ENCODE results near the gene MYG1.
"Not testable (repeated sequence)": the region's sequence is repeated elsewhere in the genome, so short reads cannot be mapped to it uniquely, and the experiment has no call there.

MYG1 gene

GRCh38 chr12:53295891-53296219 lies 3.6 kb upstream of the MYG1 start:
- in situ Hi-C loops (cut with MboI; ENCODE audit: low sequenced_read_pairs) = no loop called here
- Histone ChIP-seq H3K36me3 (replicated peaks) (peaks cover 47% of the 10 kb centered on the region), H3K9me3 (no peaks in the 10 kb centered on the region), H3K27me3 (ENCODE audit: low read depth) (no peaks in the 10 kb centered on the region), H3K4me3 (peak overlapping the region; percentile 81), H3K4me1 (peaks cover 8% of the 10 kb centered on the region)
- DNase-seq (ENCODE audit: low spot score in 2 of 2) = no peak

- H3K36me3 ChIP-seq (replicated peaks) = peaks cover 49% of the 10 kb centered on the region
- in situ Hi-C loops (cut with MboI; ENCODE audit: low sequenced_read_pairs); H3K4me1 ChIP-seq; DNase-seq (ENCODE audit: low spot score in 2 of 2); H3K9me3 ChIP-seq; H3K27me3 ChIP-seq (ENCODE audit: low read depth); H3K4me3 ChIP-seq: not testable (repeated sequence)
Observed at GRCh38 chr12:53297106-53297505, 2.4 kb upstream of the MYG1 start.

- Histone ChIP-seq H3K27me3 (ENCODE audit: low read depth) (no peaks in the 10 kb centered on the region), H3K9me3 (no peaks in the 10 kb centered on the region), H3K4me1 (peaks cover 8% of the 10 kb centered on the region), H3K36me3 (replicated peaks) (peaks cover 46% of the 10 kb centered on the region), H3K4me3 (no peak overlapping the region)
- no peak for DNase-seq (ENCODE audit: low spot score in 2 of 2)
- in situ Hi-C loops (cut with MboI; ENCODE audit: low sequenced_read_pairs) = no loop called here
Observed at GRCh38 chr12:53298164-53298563, 1.3 kb upstream of the MYG1 start.

- peaks cover 8% of the 10 kb centered on the region for H3K4me1 ChIP-seq
- H3K27me3 ChIP-seq (ENCODE audit: low read depth) = no peaks in the 10 kb centered on the region
- H3K36me3 ChIP-seq (replicated peaks) = peaks cover 47% of the 10 kb centered on the region
- peak overlapping the region; percentile 79 for H3K4me3 ChIP-seq
- H3K9me3 ChIP-seq = no peaks in the 10 kb centered on the region
- in situ Hi-C loops (cut with MboI; ENCODE audit: low sequenced_read_pairs) = no loop called here
- DNase-seq (ENCODE audit: low spot score in 2 of 2) = no peak
Observed at GRCh38 chr12:53299101-53299453, 418 bp upstream of the MYG1 start.

- Histone ChIP-seq H3K4me1 (peaks cover 8% of the 10 kb centered on the region), H3K27me3 (ENCODE audit: low read depth) (no peaks in the 10 kb centered on the region), H3K4me3 (peak overlapping the region; percentile 79), H3K36me3 (replicated peaks) (peaks cover 49% of the 10 kb centered on the region), H3K9me3 (no peaks in the 10 kb centered on the region)
- in situ Hi-C loops (cut with MboI; ENCODE audit: low sequenced_read_pairs) = no loop called here
- peak in 1 of 2 experiments; percentile 22 for DNase-seq (ENCODE audit: low spot score in 2 of 2)
Observed at GRCh38 chr12:53300187-53300586, 692 bp downstream of the MYG1 start.

- no peak overlapping the region for H3K4me3 ChIP-seq
- H3K4me1 ChIP-seq = peaks cover 8% of the 10 kb centered on the region
- peaks cover 63% of the 10 kb centered on the region for H3K36me3 ChIP-seq (replicated peaks)
- no peaks in the 10 kb centered on the region for H3K9me3 ChIP-seq
- H3K27me3 ChIP-seq (ENCODE audit: low read depth) = no peaks in the 10 kb centered on the region
- DNase-seq (ENCODE audit: low spot score in 2 of 2) = no peak
- in situ Hi-C loops (cut with MboI; ENCODE audit: low sequenced_read_pairs) = no loop called here
Observed at GRCh38 chr12:53302903-53303302, 3.4 kb downstream of the MYG1 start.

GRCh38 chr12:53306826-53307225 lies 7.3 kb downstream of the MYG1 start:
- in situ Hi-C loops (cut with MboI; ENCODE audit: low sequenced_read_pairs) = no loop called here
- H3K36me3 ChIP-seq (replicated peaks) = peaks cover 73% of the 10 kb centered on the region

GRCh38 chr12:53308276-53308675 lies 8.8 kb downstream of the MYG1 start:
- H3K4me1 ChIP-seq = no peaks in the 10 kb centered on the region
- peaks cover 62% of the 10 kb centered on the region for H3K36me3 ChIP-seq (replicated peaks)
- in situ Hi-C loops (cut with MboI; ENCODE audit: low sequenced_read_pairs) = no loop called here
- H3K4me3 ChIP-seq = no peak overlapping the region
- H3K9me3 ChIP-seq = no peaks in the 10 kb centered on the region
- no peak for DNase-seq (ENCODE audit: low spot score in 2 of 2)
- H3K27me3 ChIP-seq (ENCODE audit: low read depth) = no peaks in the 10 kb centered on the region

More at GRCh38 chr12:53306826-53307225, 7.3 kb downstream of the MYG1 start:
- Histone ChIP-seq H3K27me3 (ENCODE audit: low read depth) (no peaks in the 10 kb centered on the region), H3K9me3 (no peaks in the 10 kb centered on the region), H3K4me1 (no peaks in the 10 kb centered on the region), H3K4me3 (no peak overlapping the region)
- DNase-seq (ENCODE audit: low spot score in 2 of 2) = no peak

GRCh38 chr12:53313996-53314395 lies 14.5 kb downstream of the MYG1 start:
- H3K9me3 ChIP-seq = no peaks in the 10 kb centered on the region
- in situ Hi-C loops (cut with MboI; ENCODE audit: low sequenced_read_pairs) = no loop called here
- H3K27me3 ChIP-seq (ENCODE audit: low read depth) = no peaks in the 10 kb centered on the region
- H3K4me1 ChIP-seq = no peaks in the 10 kb centered on the region
- no peak for DNase-seq (ENCODE audit: low spot score in 2 of 2)
- peaks cover 56% of the 10 kb centered on the region for H3K36me3 ChIP-seq (replicated peaks)
- H3K4me3 ChIP-seq = no peak overlapping the region

GRCh38 chr12:53320352-53321195 lies 21.1 kb downstream of the MYG1 start:
- Histone ChIP-seq H3K9me3 (no peaks in the 10 kb centered on the region), H3K27me3 (ENCODE audit: low read depth) (no peaks in the 10 kb centered on the region), H3K36me3 (replicated peaks) (peaks cover 29% of the 10 kb centered on the region), H3K4me1 (peaks cover 18% of the 10 kb centered on the region), H3K4me3 (peak overlapping the region; percentile 96)
- DNase-seq (ENCODE audit: low spot score in 2 of 2) = no peak
- in situ Hi-C loops (cut with MboI; ENCODE audit: low sequenced_read_pairs) = loop anchor here (10.0 kb wide), 1 partner anchor 184 kb away; the partner anchor contains the start of genes NPFF and TARBP2

GRCh38 chr12:53324113-53324778 lies 24.8 kb downstream of the MYG1 start:
- Histone ChIP-seq H3K4me1 (peaks cover 18% of the 10 kb centered on the region), H3K36me3 (replicated peaks) (peaks cover 9% of the 10 kb centered on the region), H3K9me3 (no peaks in the 10 kb centered on the region), H3K27me3 (ENCODE audit: low read depth) (no peaks in the 10 kb centered on the region), H3K4me3 (peak overlapping the region; percentile 48)
- DNase-seq (ENCODE audit: low spot score in 2 of 2) = peak; percentile 49 to 65
- in situ Hi-C loops (cut with MboI; ENCODE audit: low sequenced_read_pairs) = loop anchor here (10.0 kb wide), 1 partner anchor 181 kb away; the partner anchor contains the start of genes NPFF and TARBP2

GRCh38 chr12:53324779-53325510 lies 25.4 kb downstream of the MYG1 start:
- H3K27me3 ChIP-seq (ENCODE audit: low read depth) = no peaks in the 10 kb centered on the region

GRCh38 chr12:53325511-53326061 lies 26.1 kb downstream of the MYG1 start:
- Histone ChIP-seq H3K36me3 (replicated peaks) (no peaks in the 10 kb centered on the region), H3K9me3 (no peaks in the 10 kb centered on the region), H3K4me3 (peak overlapping the region; percentile 48), H3K4me1 (peaks cover 15% of the 10 kb centered on the region), H3K27me3 (ENCODE audit: low read depth) (no peaks in the 10 kb centered on the region)
- no peak for DNase-seq (ENCODE audit: low spot score in 2 of 2)
- in situ Hi-C loops (cut with MboI; ENCODE audit: low sequenced_read_pairs) = loop anchor here (10.0 kb wide), 1 partner anchor 179 kb away; the partner anchor contains the start of genes NPFF and TARBP2

More at GRCh38 chr12:53324779-53325510, 25.4 kb downstream of the MYG1 start:
- Histone ChIP-seq H3K4me1 (peaks cover 18% of the 10 kb centered on the region), H3K4me3 (peak overlapping the region; percentile 48), H3K9me3 (no peaks in the 10 kb centered on the region), H3K36me3 (replicated peaks) (0 out of 2 replicates have a peak, but pooled peaks cover 5% of the 10 kb centered on the region)
- in situ Hi-C loops (cut with MboI; ENCODE audit: low sequenced_read_pairs) = loop anchor here (10.0 kb wide), 1 partner anchor 180 kb away; the partner anchor contains the start of genes NPFF and TARBP2
- peak; percentile 85 to 95 for DNase-seq (ENCODE audit: low spot score in 2 of 2)

All from HAP-1 (cell line).